Peyer's patch (tissue), 4 donors: ENCODE measurements around the gene TTLL10.

ENCODE experiments used
- POLR2A ChIP-seq, 2 donors: fragments of 450-650 bp; IDR thresholded peaks; one replicate each; pipeline ENCODE4 v1.5.1; 2017; ENCODE audit warnings: antibody characterized with exemption in 2 of 2, mild to moderate bottlenecking in 2 of 2, moderate library complexity in 2 of 2
- TF ChIP-seq, protein P1 (sequence below), 6 experiments: fragments of 450-650 bp in 4 of 6; fragments of 200-600 bp in 2 of 6; sonication (generic) in 1 of 6; IDR thresholded peaks; one replicate each; pipeline ENCODE4 v1.5.1; 2017 to 2019; ENCODE audit warnings: antibody characterized with exemption in 6 of 6, mild to moderate bottlenecking in 3 of 6, moderate library complexity in 1 of 6

- TF ChIP-seq, protein P1, sequence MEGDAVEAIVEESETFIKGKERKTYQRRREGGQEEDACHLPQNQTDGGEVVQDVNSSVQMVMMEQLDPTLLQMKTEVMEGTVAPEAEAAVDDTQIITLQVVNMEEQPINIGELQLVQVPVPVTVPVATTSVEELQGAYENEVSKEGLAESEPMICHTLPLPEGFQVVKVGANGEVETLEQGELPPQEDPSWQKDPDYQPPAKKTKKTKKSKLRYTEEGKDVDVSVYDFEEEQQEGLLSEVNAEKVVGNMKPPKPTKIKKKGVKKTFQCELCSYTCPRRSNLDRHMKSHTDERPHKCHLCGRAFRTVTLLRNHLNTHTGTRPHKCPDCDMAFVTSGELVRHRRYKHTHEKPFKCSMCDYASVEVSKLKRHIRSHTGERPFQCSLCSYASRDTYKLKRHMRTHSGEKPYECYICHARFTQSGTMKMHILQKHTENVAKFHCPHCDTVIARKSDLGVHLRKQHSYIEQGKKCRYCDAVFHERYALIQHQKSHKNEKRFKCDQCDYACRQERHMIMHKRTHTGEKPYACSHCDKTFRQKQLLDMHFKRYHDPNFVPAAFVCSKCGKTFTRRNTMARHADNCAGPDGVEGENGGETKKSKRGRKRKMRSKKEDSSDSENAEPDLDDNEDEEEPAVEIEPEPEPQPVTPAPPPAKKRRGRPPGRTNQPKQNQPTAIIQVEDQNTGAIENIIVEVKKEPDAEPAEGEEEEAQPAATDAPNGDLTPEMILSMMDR (IDR thresholded peaks at IDR 0.05): peak in 1 of 6 experiments; percentile 21
- TF ChIP-seq POLR2A (IDR thresholded peaks at IDR 0.05): peak; percentile 8 to 44
These were observed 6.3 kb upstream of the TTLL10 start for GRCh38 chr1:1167398-1167821.
